Activated T-helper 17 cell treated with anti-CD3 and anti-CD28 coated beads, Interleukin-2, amount 50 U/mL, for 72 hours (primary cell): ENCODE measurements around the gene CHIC2. TPM values are rescaled to one million over a fixed set of nuclear protein-coding genes. Genes with fewer than 3 reads are reported as not detected.

Source experiments
- ATAC-seq: fragments of 150-1000 bp; cut with Tn5 transposase; replicated peaks from 2 replicates; pipeline ENCODE4 v1.10.0; 2021; ENCODE audit warnings: mild to moderate bottlenecking, moderate library complexity
- H3K27ac Mint-ChIP-seq: one replicate; pipeline ENCODE4 v1.8.0; 2022; ENCODE audit warnings: mixed read lengths
- H3K27me3 Mint-ChIP-seq: one replicate; pipeline ENCODE4 v1.8.0; 2022; ENCODE audit warnings: mixed read lengths
- H3K36me3 Mint-ChIP-seq: one replicate; pipeline ENCODE4 v1.8.0; 2022; ENCODE audit warnings: low read depth, mild to moderate bottlenecking, mixed read lengths
- H3K4me1 Mint-ChIP-seq: one replicate; pipeline ENCODE4 v1.8.0; 2022; ENCODE audit warnings: mixed read lengths
- H3K4me3 Mint-ChIP-seq: one replicate; pipeline ENCODE4 v1.8.0; 2022; ENCODE audit warnings: mild to moderate bottlenecking, mixed read lengths
- H3K9me3 Mint-ChIP-seq: one replicate; pipeline ENCODE4 v1.8.0; 2022; ENCODE audit warnings: mixed read lengths
- total RNA-seq, 2 donors: library from RNA; stranded (reverse); gene quantifications; one replicate each; pipeline ENCODE4 v1.2.3, GENCODE V29; 2022

CHIC2 gene
- total RNA-seq, 2 donors from 2014 or later, result 12.8 to 21.8 TPM

DNA sequence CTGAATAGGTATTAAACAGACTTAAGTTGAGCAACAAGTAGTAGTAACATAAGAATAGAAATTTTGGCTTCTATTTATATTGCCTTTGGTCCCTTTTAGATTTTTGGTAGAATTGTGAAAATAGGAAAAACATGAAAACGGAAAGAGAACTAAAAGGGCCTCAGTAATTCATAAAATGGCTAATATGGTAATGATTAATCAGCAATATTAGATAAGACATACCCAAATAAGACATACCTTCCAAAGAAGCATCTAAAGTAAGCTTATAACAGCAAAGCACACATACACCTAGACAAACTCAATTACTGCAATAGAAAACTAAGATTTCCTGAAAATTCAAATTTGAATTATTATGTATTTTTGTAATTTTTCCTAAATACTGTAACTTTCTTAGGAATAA lies 46.4 kb downstream of the CHIC2 start:
- Mint-ChIP-seq H3K27me3 (no peaks in the 10 kb centered on the region), H3K4me3 (no peak overlapping the region), H3K9me3 (no peaks in the 10 kb centered on the region), H3K36me3 (peaks cover 13% of the 10 kb centered on the region), H3K4me1 (no peaks in the 10 kb centered on the region), H3K27ac (no peak overlapping the region)
- no peak for ATAC-seq

GRCh38 chr4:54017308-54017707 lies 47.1 kb downstream of the CHIC2 start:
- ATAC-seq, result no peak
- no peaks in the 10 kb centered on the region for H3K9me3 Mint-ChIP-seq
- peaks cover 4% of the 10 kb centered on the region for H3K4me1 Mint-ChIP-seq
- no peak overlapping the region for H3K27ac Mint-ChIP-seq
- peaks cover 20% of the 10 kb centered on the region for H3K36me3 Mint-ChIP-seq
- no peak overlapping the region for H3K4me3 Mint-ChIP-seq
- no peaks in the 10 kb centered on the region for H3K27me3 Mint-ChIP-seq

DNA sequence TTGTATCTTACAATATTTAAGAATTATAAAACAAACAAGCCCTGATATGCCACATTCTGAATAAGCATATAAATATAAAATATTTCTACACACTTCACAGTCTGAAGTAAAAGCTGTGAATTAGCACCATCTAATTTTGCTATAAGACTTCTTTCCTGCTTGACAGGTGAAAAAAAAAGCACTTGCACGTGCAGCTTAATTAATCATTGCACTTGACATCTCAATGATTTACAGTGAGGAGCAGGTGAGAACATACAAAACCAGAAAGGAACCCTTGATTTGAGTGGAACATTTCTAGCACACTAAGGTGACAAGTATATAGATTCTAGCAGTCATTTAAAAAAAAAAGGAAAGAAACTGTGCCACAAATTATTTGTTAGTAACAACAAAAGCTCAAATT lies 47.9 kb downstream of the CHIC2 start:
- no peak for ATAC-seq

GRCh38 chr4:54015423-54016030 lies 48.9 kb downstream of the CHIC2 start:
- Mint-ChIP-seq H3K4me1 (peaks cover 5% of the 10 kb centered on the region), H3K9me3 (no peaks in the 10 kb centered on the region), H3K27ac (no peak overlapping the region), H3K4me3 (no peak overlapping the region), H3K27me3 (no peaks in the 10 kb centered on the region), H3K36me3 (peaks cover 34% of the 10 kb centered on the region)
- ATAC-seq, result no peak

More for the DNA sequence above, 47.9 kb downstream of the CHIC2 start:
- no peaks in the 10 kb centered on the region for H3K27me3 Mint-ChIP-seq
- H3K4me1 Mint-ChIP-seq, result peaks cover 5% of the 10 kb centered on the region
- H3K27ac Mint-ChIP-seq, result no peak overlapping the region
- H3K9me3 Mint-ChIP-seq, result no peaks in the 10 kb centered on the region
- H3K4me3 Mint-ChIP-seq, result no peak overlapping the region
- peaks cover 24% of the 10 kb centered on the region for H3K36me3 Mint-ChIP-seq

- no peak for ATAC-seq
- H3K36me3 Mint-ChIP-seq, result peaks cover 42% of the 10 kb centered on the region
- H3K27ac Mint-ChIP-seq, result no peak overlapping the region
- H3K9me3 Mint-ChIP-seq, result no peaks in the 10 kb centered on the region
- no peaks in the 10 kb centered on the region for H3K27me3 Mint-ChIP-seq
- H3K4me1 Mint-ChIP-seq, result peaks cover 5% of the 10 kb centered on the region
- H3K4me3 Mint-ChIP-seq, result no peak overlapping the region
Observed at GRCh38 chr4:54014666-54015160, 49.7 kb downstream of the CHIC2 start.

GRCh38 chr4:54011201-54011600 lies 53.2 kb downstream of the CHIC2 start:
- peaks cover 68% of the 10 kb centered on the region for H3K36me3 Mint-ChIP-seq
- H3K27ac Mint-ChIP-seq, result no peak overlapping the region
- peaks cover 5% of the 10 kb centered on the region for H3K4me1 Mint-ChIP-seq
- H3K27me3 Mint-ChIP-seq, result no peaks in the 10 kb centered on the region
- H3K9me3 Mint-ChIP-seq, result no peaks in the 10 kb centered on the region
- ATAC-seq, result no peak
- no peak overlapping the region for H3K4me3 Mint-ChIP-seq

DNA sequence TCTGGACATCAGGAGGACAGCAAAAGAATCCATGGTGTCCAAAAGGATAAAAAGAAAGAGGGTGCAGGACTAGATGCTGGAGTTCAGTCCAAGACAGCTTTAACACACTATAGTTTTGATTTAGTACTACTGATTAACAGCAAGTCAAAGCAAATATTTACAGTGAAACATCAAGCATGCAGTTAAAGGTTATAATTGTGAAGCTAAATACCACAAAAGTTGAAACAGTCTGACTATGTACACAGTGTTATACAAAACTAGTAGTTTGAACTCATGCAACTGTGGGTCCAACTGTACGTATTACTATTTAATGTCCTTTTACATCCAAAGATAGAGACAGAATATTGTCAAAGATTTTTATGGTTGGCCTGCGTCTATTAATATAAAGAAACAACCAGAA lies 57.6 kb downstream of the CHIC2 start:
- Mint-ChIP-seq H3K27ac (no peak overlapping the region), H3K36me3 (peaks cover 72% of the 10 kb centered on the region), H3K4me3 (no peak overlapping the region), H3K27me3 (no peaks in the 10 kb centered on the region), H3K9me3 (no peaks in the 10 kb centered on the region), H3K4me1 (no peaks in the 10 kb centered on the region)
- ATAC-seq, result no peak

GRCh38 chr4:54005475-54005874 lies 58.9 kb downstream of the CHIC2 start:
- Mint-ChIP-seq H3K27me3 (no peaks in the 10 kb centered on the region), H3K36me3 (peaks cover 69% of the 10 kb centered on the region), H3K4me3 (no peak overlapping the region), H3K4me1 (no peaks in the 10 kb centered on the region), H3K27ac (no peak overlapping the region), H3K9me3 (no peaks in the 10 kb centered on the region)
- no peak for ATAC-seq

DNA sequence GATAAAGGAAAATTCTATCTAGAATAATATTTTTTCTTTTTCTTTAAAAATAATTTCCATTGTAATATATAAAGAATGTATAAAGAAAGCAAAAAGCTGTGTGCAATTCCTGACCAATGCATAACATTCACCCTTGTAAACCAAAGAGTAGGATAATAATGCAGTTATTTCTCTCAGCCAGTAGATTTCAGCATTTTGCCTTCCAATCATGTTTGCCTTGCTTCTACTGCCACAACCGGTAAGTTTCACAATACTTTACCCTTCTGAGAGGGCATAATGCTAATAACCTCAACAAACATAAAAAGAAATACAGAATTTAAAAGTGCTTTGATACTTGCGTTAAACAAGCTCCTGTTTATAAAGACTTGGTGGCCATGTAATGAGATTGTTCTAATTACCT lies 59.9 kb downstream of the CHIC2 start:
- no peak overlapping the region for H3K27ac Mint-ChIP-seq
- H3K27me3 Mint-ChIP-seq, result no peaks in the 10 kb centered on the region
- no peaks in the 10 kb centered on the region for H3K4me1 Mint-ChIP-seq
- no peak for ATAC-seq
- no peak overlapping the region for H3K4me3 Mint-ChIP-seq
- no peaks in the 10 kb centered on the region for H3K9me3 Mint-ChIP-seq
- H3K36me3 Mint-ChIP-seq, result peaks cover 62% of the 10 kb centered on the region

DNA sequence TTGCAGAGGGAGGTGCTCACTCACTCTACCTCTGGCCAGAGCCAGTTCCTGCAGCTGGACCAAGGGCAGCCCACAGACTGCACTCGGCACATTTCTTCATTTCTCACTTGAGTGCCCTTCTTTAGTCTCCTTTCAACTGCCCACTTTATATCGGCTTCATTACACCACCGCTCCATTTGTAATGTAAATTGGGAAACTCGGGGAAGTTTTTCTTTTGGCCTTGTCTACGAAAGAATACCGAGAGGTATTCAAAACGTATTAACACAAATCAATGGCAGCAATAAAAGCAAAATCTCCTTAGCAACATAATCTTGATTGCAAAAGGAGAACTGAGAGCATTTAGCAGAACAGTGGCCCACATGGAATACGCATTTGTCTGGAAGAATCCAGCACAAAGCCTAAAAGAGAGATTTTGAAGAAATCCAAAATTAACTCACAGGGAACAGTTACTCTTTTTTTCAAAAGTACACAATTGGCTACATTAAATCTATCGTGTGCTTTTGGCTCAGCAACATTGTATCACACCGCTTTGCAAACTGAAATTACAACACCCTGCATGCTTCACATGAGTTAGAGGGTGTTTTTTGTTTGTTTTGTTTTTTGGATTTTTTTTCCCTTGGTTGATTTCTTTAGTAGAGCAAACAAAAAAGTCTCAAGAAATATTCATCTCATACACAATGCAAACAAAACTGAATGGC lies 62.6 kb downstream of the CHIC2 start:
- Mint-ChIP-seq H3K9me3 (no peaks in the 10 kb centered on the region), H3K27ac (no peak overlapping the region), H3K4me3 (no peak overlapping the region), H3K36me3 (peaks cover 56% of the 10 kb centered on the region), H3K4me1 (no peaks in the 10 kb centered on the region), H3K27me3 (no peaks in the 10 kb centered on the region)
- no peak for ATAC-seq

DNA sequence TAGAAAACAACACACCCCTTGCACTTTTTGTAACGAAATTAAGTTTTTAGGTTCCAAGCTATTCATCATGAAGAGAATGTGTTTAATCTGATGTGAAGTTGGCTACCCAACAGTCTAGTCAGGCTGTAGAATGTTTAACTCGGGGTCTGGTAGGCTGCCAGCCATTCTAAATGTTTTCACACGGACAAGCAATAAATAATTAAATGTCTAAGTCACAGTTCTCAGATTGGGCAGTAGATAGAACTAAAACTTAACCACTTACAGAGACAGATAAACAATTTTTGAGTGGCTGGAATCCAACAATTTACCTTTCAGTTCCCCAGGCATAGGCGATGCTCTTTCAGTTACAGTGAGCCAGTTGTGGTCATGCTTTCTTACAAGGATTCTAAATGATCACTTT lies 66.5 kb downstream of the CHIC2 start:
- Mint-ChIP-seq H3K36me3 (peaks cover 31% of the 10 kb centered on the region), H3K9me3 (no peaks in the 10 kb centered on the region), H3K27ac (no peak overlapping the region), H3K4me1 (no peaks in the 10 kb centered on the region), H3K27me3 (no peaks in the 10 kb centered on the region), H3K4me3 (no peak overlapping the region)
- ATAC-seq, result no peak

DNA sequence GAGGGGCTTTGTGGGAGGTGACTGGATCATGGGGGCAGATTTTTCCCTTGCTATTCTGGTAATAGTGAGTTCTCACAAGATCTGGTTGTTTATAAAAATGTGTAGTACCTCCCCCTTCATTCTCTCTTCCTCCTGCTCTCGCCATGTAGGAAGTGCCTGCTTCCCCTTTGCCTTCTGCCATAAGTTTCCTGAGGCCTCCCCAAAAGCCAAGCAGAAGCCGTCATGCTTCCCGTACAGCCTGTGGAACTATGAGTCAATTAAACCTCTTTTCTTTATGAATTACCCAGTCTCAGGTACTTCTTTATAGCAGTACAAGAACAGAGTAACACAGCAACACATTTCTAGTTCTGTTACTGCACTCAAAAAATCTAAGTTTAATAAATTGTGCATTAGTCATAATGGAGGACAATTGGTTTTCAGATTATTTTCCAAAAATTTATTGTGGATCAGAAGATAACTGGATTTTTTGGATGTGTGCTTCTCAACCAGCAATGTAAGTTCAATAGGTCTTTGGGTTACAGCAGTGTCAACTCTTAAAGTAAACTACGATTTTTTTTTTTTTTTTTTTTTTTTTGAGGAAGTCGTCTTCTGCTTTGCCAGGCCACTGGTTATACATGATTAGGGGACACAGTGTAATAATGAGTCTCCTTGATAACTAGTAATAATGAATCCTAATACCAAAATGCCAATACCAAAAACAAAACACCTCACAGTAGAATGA lies 69.9 kb downstream of the CHIC2 start:
- H3K27me3 Mint-ChIP-seq, result no peaks in the 10 kb centered on the region
- no peak for ATAC-seq
- no peak overlapping the region for H3K27ac Mint-ChIP-seq
- no peaks in the 10 kb centered on the region for H3K9me3 Mint-ChIP-seq
- peaks cover 11% of the 10 kb centered on the region for H3K36me3 Mint-ChIP-seq
- no peak overlapping the region for H3K4me3 Mint-ChIP-seq
- H3K4me1 Mint-ChIP-seq, result no peaks in the 10 kb centered on the region

DNA sequence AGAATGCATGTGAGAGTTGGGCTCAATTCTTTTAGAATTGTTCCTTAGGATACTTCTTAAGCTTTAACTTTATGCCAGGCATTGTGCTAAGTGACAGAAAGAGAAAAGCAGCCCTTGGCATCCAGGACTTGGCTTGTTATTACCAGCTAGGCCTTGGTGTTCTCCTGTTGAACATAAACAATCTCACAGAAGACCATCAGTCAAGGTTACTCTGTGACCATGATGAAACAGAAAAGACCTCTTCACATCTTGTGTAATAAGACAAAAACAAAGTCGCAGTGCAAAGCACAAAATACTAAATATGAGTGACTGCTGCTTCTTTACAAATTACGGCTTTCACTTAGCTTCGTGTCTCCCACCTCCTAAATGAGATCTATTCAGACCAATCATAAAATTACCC lies 71.6 kb downstream of the CHIC2 start:
- Mint-ChIP-seq H3K36me3 (peaks cover 5% of the 10 kb centered on the region), H3K4me3 (no peak overlapping the region), H3K4me1 (no peaks in the 10 kb centered on the region), H3K27me3 (no peaks in the 10 kb centered on the region), H3K27ac (no peak overlapping the region), H3K9me3 (no peaks in the 10 kb centered on the region)
- no peak for ATAC-seq

DNA sequence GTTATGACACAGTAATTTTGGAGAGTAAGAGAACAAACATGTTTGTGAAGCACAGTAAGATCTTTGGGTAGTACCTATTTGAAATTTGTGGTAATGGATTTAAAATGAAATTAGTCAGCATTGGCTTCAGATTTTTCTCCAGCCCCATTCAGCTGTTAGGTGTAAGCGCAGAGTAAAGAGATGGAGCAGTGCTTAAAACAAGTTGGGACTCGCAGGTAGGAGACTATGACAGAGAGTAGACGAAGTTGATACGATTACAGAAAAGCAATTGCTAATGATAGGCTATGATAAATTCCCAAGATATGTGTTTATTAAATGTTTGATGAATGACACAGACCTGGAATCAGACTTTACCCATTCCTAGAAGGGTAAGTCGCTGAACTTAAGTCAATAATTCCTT lies 72.6 kb downstream of the CHIC2 start:
- no peak overlapping the region for H3K4me3 Mint-ChIP-seq
- ATAC-seq, result peak; percentile 28
- no peak overlapping the region for H3K27ac Mint-ChIP-seq
- H3K27me3 Mint-ChIP-seq, result no peaks in the 10 kb centered on the region
- no peaks in the 10 kb centered on the region for H3K9me3 Mint-ChIP-seq
- no peaks in the 10 kb centered on the region for H3K36me3 Mint-ChIP-seq
- no peaks in the 10 kb centered on the region for H3K4me1 Mint-ChIP-seq

DNA sequence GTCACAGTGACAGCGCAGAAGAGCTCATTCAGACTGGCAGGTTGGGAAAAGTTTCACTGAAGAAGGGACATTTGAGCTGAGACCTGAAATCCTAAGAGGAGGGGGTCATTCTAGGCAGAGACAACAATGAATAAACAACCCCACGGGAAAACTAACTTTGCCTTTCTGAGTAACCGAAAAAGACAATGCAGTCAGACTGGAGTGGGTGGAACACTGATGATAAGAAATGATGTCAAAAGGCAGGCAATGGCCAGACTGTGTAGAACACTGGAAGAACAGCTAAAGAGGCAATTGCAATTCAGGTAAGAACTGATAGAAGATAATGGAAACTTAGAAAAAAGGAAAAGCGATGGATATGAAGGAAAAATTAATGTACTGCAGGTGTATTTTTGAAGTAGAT lies 73.8 kb downstream of the CHIC2 start:
- H3K4me1 Mint-ChIP-seq, result no peaks in the 10 kb centered on the region
- no peak overlapping the region for H3K4me3 Mint-ChIP-seq
- ATAC-seq, result no peak
- H3K27me3 Mint-ChIP-seq, result no peaks in the 10 kb centered on the region
- H3K9me3 Mint-ChIP-seq, result no peaks in the 10 kb centered on the region
- H3K36me3 Mint-ChIP-seq, result no peaks in the 10 kb centered on the region
- no peak overlapping the region for H3K27ac Mint-ChIP-seq
